BLaER1 treated with 17β-estradiol and CSF1 and Interleukin-3, amounts not matched to agents 10 nM and 100 nM (cell line): Measurements from ENCODE around the gene KIF5C.
A peak's percentile ranks its signal among the peaks of the same experiment; 100 is the strongest.

Experiments
- H3K27ac ChIP-seq, 11 experiments: shearing (Covaris generic); formaldehyde crosslinking; 2 replicates each; pipeline ENCODE4 v1.8.1; 2022
- H3K27me3 ChIP-seq, 11 experiments: shearing (Covaris generic); formaldehyde crosslinking; 2 replicates each; pipeline ENCODE4 v1.8.1; 2022
- H3K36me3 ChIP-seq, 11 experiments: shearing (Covaris generic); formaldehyde crosslinking; 2 replicates each; pipeline ENCODE4 v1.8.1; 2022
- H3K4me1 ChIP-seq, 10 experiments: shearing (Covaris generic); formaldehyde crosslinking; 2 replicates each; pipeline ENCODE4 v1.8.1; 2022
- H3K4me2 ChIP-seq, 11 experiments: shearing (Covaris generic); formaldehyde crosslinking; 2 replicates each; pipeline ENCODE4 v1.8.1; 2022
- H3K4me3 ChIP-seq, 10 experiments: shearing (Covaris generic); formaldehyde crosslinking; 2 replicates each; pipeline ENCODE4 v1.8.1; 2022
- H3K9ac ChIP-seq, 11 experiments: shearing (Covaris generic); formaldehyde crosslinking; 2 replicates each; pipeline ENCODE4 v1.8.1; 2022
- H3K9me3 ChIP-seq, 11 experiments: shearing (Covaris generic); formaldehyde crosslinking; replicated peaks in 1 of 11; 2 replicates each; pipeline ENCODE4 v1.8.1; 2022
- H4K20me1 ChIP-seq, 11 experiments: shearing (Covaris generic); formaldehyde crosslinking; 2 replicates each; pipeline ENCODE4 v1.8.1; 2022
- Cebpa-rat ChIP-seq, 11 experiments: shearing (Covaris generic); IDR thresholded peaks; 2 replicates each; pipeline ENCODE4 v1.8.1; 2022

Gene KIF5C

GRCh38 chr2:148944536-148944935 lies 69.5 kb downstream of the KIF5C start:
- no peak for TF ChIP-seq Cebpa-rat (IDR thresholded peaks at IDR 0.05)
- no peak overlapping the region for H3K4me3 ChIP-seq
- H3K9me3 ChIP-seq = peaks cover 5 to 8% (median 6%) of the 10 kb centered on the region in 11 experiments; a peak in 14 of 22 replicates
- H4K20me1 ChIP-seq = no peaks in the 10 kb centered on the region
- no peak overlapping the region for H3K27ac ChIP-seq
- H3K4me2 ChIP-seq = no peak overlapping the region
- H3K36me3 ChIP-seq = peaks cover 0 to 7% (median 0%) of the 10 kb centered on the region in 11 experiments; a peak in 4 of 22 replicates
- H3K27me3 ChIP-seq = no peaks in the 10 kb centered on the region
- H3K4me1 ChIP-seq = peaks cover 5 to 16% (median 11%) of the 10 kb centered on the region in 10 experiments; a peak in 18 of 20 replicates
- H3K9ac ChIP-seq = no peak overlapping the region

GRCh38 chr2:148947299-148947698 lies 72.3 kb downstream of the KIF5C start:
- Histone ChIP-seq H3K27me3 (no peaks in the 10 kb centered on the region), H4K20me1 (no peaks in the 10 kb centered on the region), H3K9ac (no peak overlapping the region), H3K9me3 (peaks cover 5 to 8% (median 6%) of the 10 kb centered on the region in 11 experiments; a peak in 14 of 22 replicates), H3K4me1 (peaks cover 5 to 18% (median 11%) of the 10 kb centered on the region in 10 experiments; a peak in 18 of 20 replicates), H3K4me2 (no peak overlapping the region), H3K36me3 (peaks cover 0 to 16% (median 0%) of the 10 kb centered on the region in 11 experiments; a peak in 6 of 22 replicates), H3K4me3 (no peak overlapping the region), H3K27ac (no peak overlapping the region)
- TF ChIP-seq Cebpa-rat (IDR thresholded peaks at IDR 0.05) = no peak

GRCh38 chr2:148948868-148949267 lies 73.8 kb downstream of the KIF5C start:
- Histone ChIP-seq H3K4me3 (no peak overlapping the region), H3K36me3 (peaks cover 0 to 16% (median 0%) of the 10 kb centered on the region in 11 experiments; a peak in 5 of 22 replicates), H3K9ac (no peak overlapping the region; a peak in 1 of 22 replicates), H3K27me3 (no peaks in the 10 kb centered on the region), H3K9me3 (peaks cover 5 to 8% (median 6%) of the 10 kb centered on the region in 11 experiments; a peak in 14 of 22 replicates), H3K27ac (peak overlapping the region in 2 of 11 experiments; percentile 17 to 56; a peak in 3 of 22 replicates), H3K4me1 (peaks cover 5 to 18% (median 11%) of the 10 kb centered on the region in 10 experiments; a peak in 18 of 20 replicates), H4K20me1 (no peaks in the 10 kb centered on the region), H3K4me2 (peak overlapping the region in 8 of 11 experiments; percentile 19 to 74 (median 39); a peak in 12 of 22 replicates)
- TF ChIP-seq Cebpa-rat (IDR thresholded peaks at IDR 0.05) = no peak

GRCh38 chr2:148949348-148949747 lies 74.3 kb downstream of the KIF5C start:
- no peak for TF ChIP-seq Cebpa-rat (IDR thresholded peaks at IDR 0.05)
- Histone ChIP-seq H3K4me1 (peaks cover 5 to 18% (median 11%) of the 10 kb centered on the region in 10 experiments; a peak in 18 of 20 replicates), H4K20me1 (no peaks in the 10 kb centered on the region), H3K9ac (no peak overlapping the region; a peak in 1 of 22 replicates), H3K27me3 (no peaks in the 10 kb centered on the region), H3K27ac (no peak overlapping the region; a peak in 1 of 22 replicates), H3K4me2 (peak overlapping the region in 6 of 11 experiments; percentile 20 to 74 (median 36); a peak in 7 of 22 replicates), H3K36me3 (peaks cover 0 to 16% (median 0%) of the 10 kb centered on the region in 11 experiments; a peak in 5 of 22 replicates), H3K9me3 (peaks cover 5 to 8% (median 6%) of the 10 kb centered on the region in 11 experiments; a peak in 14 of 22 replicates), H3K4me3 (no peak overlapping the region)

GRCh38 chr2:148952621-148953020 lies 77.6 kb downstream of the KIF5C start:
- Histone ChIP-seq H3K27me3 (no peaks in the 10 kb centered on the region), H3K27ac (no peak overlapping the region), H3K4me3 (no peak overlapping the region), H3K4me2 (no peak overlapping the region), H3K9me3 (no peaks in the 10 kb centered on the region), H3K4me1 (peaks cover 5 to 18% (median 11%) of the 10 kb centered on the region in 10 experiments; a peak in 18 of 20 replicates), H3K9ac (no peak overlapping the region), H4K20me1 (no peaks in the 10 kb centered on the region), H3K36me3 (peaks cover 0 to 16% (median 0%) of the 10 kb centered on the region in 11 experiments; a peak in 4 of 22 replicates)
- no peak for TF ChIP-seq Cebpa-rat (IDR thresholded peaks at IDR 0.05)

GRCh38 chr2:148953426-148953825 lies 78.4 kb downstream of the KIF5C start:
- H3K27ac ChIP-seq = no peak overlapping the region
- no peak overlapping the region for H3K4me2 ChIP-seq
- no peaks in the 10 kb centered on the region for H3K9me3 ChIP-seq
- no peak for TF ChIP-seq Cebpa-rat (IDR thresholded peaks at IDR 0.05)
- H3K36me3 ChIP-seq = peaks cover 0 to 16% (median 0%) of the 10 kb centered on the region in 11 experiments; a peak in 4 of 22 replicates
- H3K27me3 ChIP-seq = no peaks in the 10 kb centered on the region
- no peaks in the 10 kb centered on the region for H4K20me1 ChIP-seq
- no peak overlapping the region for H3K9ac ChIP-seq
- H3K4me3 ChIP-seq = no peak overlapping the region
- H3K4me1 ChIP-seq = peaks cover 3 to 14% (median 10%) of the 10 kb centered on the region in 10 experiments; a peak in 18 of 20 replicates

GRCh38 chr2:148954536-148954935 lies 79.5 kb downstream of the KIF5C start:
- Histone ChIP-seq H3K4me1 (peaks cover 0 to 3% (median 0%) of the 10 kb centered on the region in 10 experiments; a peak in 5 of 20 replicates), H3K27me3 (no peaks in the 10 kb centered on the region), H3K4me2 (no peak overlapping the region), H3K4me3 (no peak overlapping the region), H4K20me1 (no peaks in the 10 kb centered on the region), H3K27ac (no peak overlapping the region), H3K9me3 (no peaks in the 10 kb centered on the region), H3K9ac (no peak overlapping the region), H3K36me3 (peaks cover 0 to 16% (median 0%) of the 10 kb centered on the region in 11 experiments; a peak in 4 of 22 replicates)
- TF ChIP-seq Cebpa-rat (IDR thresholded peaks at IDR 0.05) = no peak

- H4K20me1 ChIP-seq = no peaks in the 10 kb centered on the region
- no peak overlapping the region for H3K27ac ChIP-seq
- H3K27me3 ChIP-seq = no peaks in the 10 kb centered on the region
- no peaks in the 10 kb centered on the region for H3K9me3 ChIP-seq
- no peak overlapping the region for H3K4me3 ChIP-seq
- no peak overlapping the region for H3K4me2 ChIP-seq
- no peaks in the 10 kb centered on the region for H3K4me1 ChIP-seq
- no peak overlapping the region for H3K9ac ChIP-seq
- TF ChIP-seq Cebpa-rat (IDR thresholded peaks at IDR 0.05) = no peak
- peaks cover 0 to 7% (median 0%) of the 10 kb centered on the region in 11 experiments; a peak in 1 of 22 replicates for H3K36me3 ChIP-seq
Observed at GRCh38 chr2:148955798-148956197, 80.8 kb downstream of the KIF5C start.

GRCh38 chr2:148957023-148957422 lies 82.0 kb downstream of the KIF5C start:
- H3K4me2 ChIP-seq = no peak overlapping the region
- no peak overlapping the region for H3K27ac ChIP-seq
- no peaks in the 10 kb centered on the region for H3K9me3 ChIP-seq
- H4K20me1 ChIP-seq = no peaks in the 10 kb centered on the region
- no peaks in the 10 kb centered on the region for H3K36me3 ChIP-seq
- H3K27me3 ChIP-seq = no peaks in the 10 kb centered on the region
- H3K4me3 ChIP-seq = no peak overlapping the region
- no peak overlapping the region for H3K9ac ChIP-seq
- no peaks in the 10 kb centered on the region for H3K4me1 ChIP-seq
- no peak for TF ChIP-seq Cebpa-rat (IDR thresholded peaks at IDR 0.05)
